Hepatocyte (in vitro differentiated cells): Measurements from ENCODE around the gene DUSP2. TPM values are rescaled to one million over a fixed set of nuclear protein-coding genes. Genes with fewer than 3 reads are reported as not detected.

Experiments used
- DNase-seq: peaks from one replicate; pipeline ENCODE4 v3.0.0-alpha.2; 2016; ENCODE audit warnings: low spot score
- H2AFZ ChIP-seq: fragments of 200-600 bp; sonication (generic); 2 replicates; pipeline ENCODE4 v1.6.0; 2016; ENCODE audit warnings: antibody characterized with exemption, mild to moderate bottlenecking
- H3K27ac ChIP-seq: fragments of 200-600 bp; sonication (generic); 2 replicates; pipeline ENCODE4 v1.5.1; 2016; ENCODE audit warnings: mild to moderate bottlenecking
- H3K27me3 ChIP-seq: fragments of 200-600 bp; sonication (generic); 2 replicates; pipeline ENCODE4 v1.6.1; 2016
- H3K36me3 ChIP-seq: fragments of 200-600 bp; sonication (generic); replicated peaks from 2 replicates; pipeline ENCODE4 v1.5.1; 2016; ENCODE audit warnings: low read depth; ENCODE audit not compliant: insufficient read depth
- H3K4me1 ChIP-seq: fragments of 200-600 bp; sonication (generic); 2 replicates; pipeline ENCODE4 v1.5.1; 2016; ENCODE audit warnings: mild to moderate bottlenecking, moderate library complexity; ENCODE audit not compliant: insufficient read depth
- H3K4me2 ChIP-seq: fragments of 200-600 bp; sonication (generic); 2 replicates; pipeline ENCODE4 v1.6.0; 2016
- H3K4me3 ChIP-seq: fragments of 200-600 bp; sonication (generic); 2 replicates; pipeline ENCODE4 v1.5.1; 2016; ENCODE audit warnings: mild to moderate bottlenecking
- H3K79me2 ChIP-seq: fragments of 200-600 bp; sonication (generic); 2 replicates; pipeline ENCODE4 v1.6.0; 2017; ENCODE audit warnings: mild to moderate bottlenecking
- H3K9me2 ChIP-seq: fragments of 200-600 bp; sonication (generic); replicated peaks from 2 replicates; pipeline ENCODE4 v1.6.0; 2017; ENCODE audit warnings: mild to moderate bottlenecking; ENCODE audit not compliant: insufficient read depth
- H3K9me3 ChIP-seq: fragments of 200-600 bp; sonication (generic); 2 replicates; pipeline ENCODE4 v1.5.1; 2016; ENCODE audit warnings: low read depth, mild to moderate bottlenecking
- H4K20me1 ChIP-seq: fragments of 200-600 bp; sonication (generic); 2 replicates; pipeline ENCODE4 v1.6.0; 2016; ENCODE audit warnings: mild to moderate bottlenecking; ENCODE audit not compliant: insufficient read depth, poor library complexity, severe bottlenecking
- EZH2 ChIP-seq: fragments of 200-600 bp; sonication (generic); IDR thresholded peaks from 2 replicates; pipeline ENCODE4 v1.6.1; 2016; ENCODE audit warnings: antibody characterized with exemption, mild to moderate bottlenecking, borderline replicate concordance
- EZH2phosphoT487 ChIP-seq: fragments of 200-600 bp; sonication (generic); IDR thresholded peaks from one replicate; pipeline ENCODE4 v1.6.1; 2018; ENCODE audit warnings: antibody characterized with exemption, mild to moderate bottlenecking, low read depth, moderate library complexity; ENCODE audit not compliant: unreplicated experiment, severe bottlenecking
- WGBS: methylation state at CpG from one replicate; pipeline ENCODE4 v1.1.6; 2016; ENCODE audit warnings: low lambda C conversion rate; ENCODE audit errors: missing lambda C conversion rate; 5-methylcytosine and 5-hydroxymethylcytosine counted together
- polyA plus RNA-seq: library from polyadenylated mRNA; unstranded; fragments of >200 nt; fragmentation: Nextera tagmentation; extraction: Ambion mirVana; gene quantifications from 2 replicates; pipeline ENCODE4 v1.2.1, GENCODE V29; 2016
- total RNA-seq: library from RNA; depleted of rRNA; stranded (reverse); fragments of >200 nt; gene quantifications from 2 replicates; pipeline ENCODE4 v1.2.3, GENCODE V29; 2014
- TF ChIP-seq, protein P1 (sequence below): fragments of 200-600 bp; sonication (generic); IDR thresholded peaks from 2 replicates; pipeline ENCODE4 v1.5.1; 2016; ENCODE audit warnings: antibody characterized with exemption, mild to moderate bottlenecking; ENCODE audit not compliant: poor library complexity

Gene DUSP2
- total and polyA plus RNA-seq, 2 experiments from 2014 or later, result 11.3 to 24.0 TPM

DNA sequence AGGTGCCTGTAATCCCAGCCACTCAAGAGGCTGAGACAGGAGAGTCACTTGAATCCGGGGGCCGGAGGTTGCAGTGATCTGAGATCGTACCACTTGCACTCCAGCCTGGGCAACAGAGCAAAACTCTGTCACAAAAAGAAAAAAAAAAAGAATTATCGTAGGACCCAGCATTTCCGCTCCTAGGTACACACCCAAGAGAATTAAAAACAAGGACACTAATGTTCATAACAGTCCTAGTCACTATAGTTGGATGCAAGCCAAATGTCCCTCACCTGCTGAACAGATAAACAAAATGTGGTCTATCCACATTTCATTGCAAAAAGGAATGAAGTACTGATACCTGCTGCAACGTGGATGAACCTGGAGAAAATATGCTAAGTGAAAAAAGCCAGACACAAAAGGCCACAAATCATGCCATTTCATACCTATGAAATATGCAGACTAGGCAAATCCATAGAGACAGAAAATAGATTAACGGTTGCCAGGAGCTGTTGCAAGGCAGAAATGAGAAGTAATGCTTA, 50.1 kb downstream of the DUSP2 start:
- no peaks in the 10 kb centered on the region for H3K4me1 ChIP-seq
- WGBS, result 87% methylated on average over 7 of the region's 7 CpGs
- TF ChIP-seq, protein P1, sequence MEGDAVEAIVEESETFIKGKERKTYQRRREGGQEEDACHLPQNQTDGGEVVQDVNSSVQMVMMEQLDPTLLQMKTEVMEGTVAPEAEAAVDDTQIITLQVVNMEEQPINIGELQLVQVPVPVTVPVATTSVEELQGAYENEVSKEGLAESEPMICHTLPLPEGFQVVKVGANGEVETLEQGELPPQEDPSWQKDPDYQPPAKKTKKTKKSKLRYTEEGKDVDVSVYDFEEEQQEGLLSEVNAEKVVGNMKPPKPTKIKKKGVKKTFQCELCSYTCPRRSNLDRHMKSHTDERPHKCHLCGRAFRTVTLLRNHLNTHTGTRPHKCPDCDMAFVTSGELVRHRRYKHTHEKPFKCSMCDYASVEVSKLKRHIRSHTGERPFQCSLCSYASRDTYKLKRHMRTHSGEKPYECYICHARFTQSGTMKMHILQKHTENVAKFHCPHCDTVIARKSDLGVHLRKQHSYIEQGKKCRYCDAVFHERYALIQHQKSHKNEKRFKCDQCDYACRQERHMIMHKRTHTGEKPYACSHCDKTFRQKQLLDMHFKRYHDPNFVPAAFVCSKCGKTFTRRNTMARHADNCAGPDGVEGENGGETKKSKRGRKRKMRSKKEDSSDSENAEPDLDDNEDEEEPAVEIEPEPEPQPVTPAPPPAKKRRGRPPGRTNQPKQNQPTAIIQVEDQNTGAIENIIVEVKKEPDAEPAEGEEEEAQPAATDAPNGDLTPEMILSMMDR, result no peak
- TF ChIP-seq EZH2 (no peak), EZH2phosphoT487 (no peak)

DNA sequence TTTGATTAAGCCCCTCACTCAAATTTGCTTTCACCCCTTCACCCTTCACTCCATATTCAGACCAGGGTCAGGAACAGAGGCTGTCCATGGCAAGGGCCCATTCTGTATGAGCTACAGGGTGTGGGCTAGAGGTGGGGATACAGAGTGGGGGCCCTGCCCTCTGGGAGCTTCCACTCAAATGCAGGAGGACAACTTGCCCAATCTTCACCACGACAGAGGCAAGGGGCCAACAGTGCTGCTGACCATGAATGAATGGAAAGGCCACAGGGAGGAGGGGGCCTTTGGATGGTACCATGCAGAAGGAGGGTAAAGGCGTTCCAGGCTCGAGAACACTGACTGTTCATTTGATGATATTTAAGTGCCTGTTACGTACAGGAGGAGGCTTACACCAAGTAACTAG, 51.7 kb downstream of the DUSP2 start:
- WGBS, result 98% methylated on average over 4 of the region's 4 CpGs
- Histone ChIP-seq H3K4me3 (no peak overlapping the region), H3K9me3 (no peaks in the 10 kb centered on the region), H3K36me3 (no peaks in the 10 kb centered on the region), H3K79me2 (no peaks in the 10 kb centered on the region), H2AFZ (no peak overlapping the region), H4K20me1 (no peaks in the 10 kb centered on the region), H3K27ac (no peak overlapping the region), H3K4me1 (no peaks in the 10 kb centered on the region), H3K27me3 (no peaks in the 10 kb centered on the region), H3K4me2 (no peak overlapping the region), H3K9me2 (no peaks in the 10 kb centered on the region)
- DNase-seq, result no peak
- TF ChIP-seq EZH2 (no peak), EZH2phosphoT487 (no peak)
- TF ChIP-seq, protein P1, result no peak

More for the DNA sequence above, 50.1 kb downstream of the DUSP2 start:
- no peaks in the 10 kb centered on the region for H3K9me3 ChIP-seq
- no peaks in the 10 kb centered on the region for H3K79me2 ChIP-seq
- H4K20me1 ChIP-seq, result no peaks in the 10 kb centered on the region
- no peaks in the 10 kb centered on the region for H3K36me3 ChIP-seq
- no peaks in the 10 kb centered on the region for H3K9me2 ChIP-seq
- no peak for DNase-seq
- H3K27me3 ChIP-seq, result no peaks in the 10 kb centered on the region
- no peak overlapping the region for H3K27ac ChIP-seq
- no peak overlapping the region for H3K4me2 ChIP-seq
- H2AFZ ChIP-seq, result no peak overlapping the region
- H3K4me3 ChIP-seq, result no peak overlapping the region

Other genes with a start within 250 kb of the DUSP2 start
- gene ANKRD36C, start 153.6 kb downstream of the DUSP2 start, total RNA-seq, result 24.9 and 29.6 TPM in 2 replicates
- gene ANKRD36C, start 153.6 kb downstream of the DUSP2 start, polyA plus RNA-seq, result 16.8 and 23.4 TPM in 2 replicates
- not detected in 2 replicates for gene GPAT2, start 110.5 kb downstream of the DUSP2 start, total RNA-seq
- 0.29 and 0.31 TPM in 2 replicates for gene GPAT2, start 110.5 kb downstream of the DUSP2 start, polyA plus RNA-seq
- 0.56 and 0.87 TPM in 2 replicates for gene ADRA2B, start 28.9 kb downstream of the DUSP2 start, total RNA-seq
- gene ADRA2B, start 28.9 kb downstream of the DUSP2 start, polyA plus RNA-seq, result 0.66 TPM in 1 of 2 replicates, not detected in the other
- gene ASTL, start 6.9 kb downstream of the DUSP2 start, total RNA-seq, result not detected in 2 replicates
- gene ASTL, start 6.9 kb downstream of the DUSP2 start, polyA plus RNA-seq, result not detected in 2 replicates
- 119 and 138 TPM in 2 replicates for gene STARD7, start 63.4 kb upstream of the DUSP2 start, total RNA-seq
- gene STARD7, start 63.4 kb upstream of the DUSP2 start, polyA plus RNA-seq, result 92.8 and 101 TPM in 2 replicates
- gene TMEM127, start 120.6 kb upstream of the DUSP2 start, total RNA-seq, result 32.5 and 33.6 TPM in 2 replicates
- 44.4 and 44.5 TPM in 2 replicates for gene TMEM127, start 120.6 kb upstream of the DUSP2 start, polyA plus RNA-seq
- 90.1 and 96.4 TPM in 2 replicates for gene CIAO1, start 120.8 kb upstream of the DUSP2 start, total RNA-seq
- gene CIAO1, start 120.8 kb upstream of the DUSP2 start, polyA plus RNA-seq, result 66.9 and 71.2 TPM in 2 replicates
- 56.3 and 60.9 TPM in 2 replicates for gene SNRNP200, start 160.1 kb upstream of the DUSP2 start, total RNA-seq
- 59.8 and 64.1 TPM in 2 replicates for gene SNRNP200, start 160.1 kb upstream of the DUSP2 start, polyA plus RNA-seq
- gene ITPRIPL1, start 179.9 kb upstream of the DUSP2 start, total RNA-seq, result 2.0 TPM in 2 replicates
- 0.83 and 1.9 TPM in 2 replicates for gene ITPRIPL1, start 179.9 kb upstream of the DUSP2 start, polyA plus RNA-seq
- gene NCAPH, start 190.3 kb upstream of the DUSP2 start, total RNA-seq, result 5.0 and 6.6 TPM in 2 replicates
- gene NCAPH, start 190.3 kb upstream of the DUSP2 start, polyA plus RNA-seq, result 3.5 and 7.0 TPM in 2 replicates